ENCODE results near the gene ITGB1.
"Not testable (repeated sequence)": the region's sequence is repeated elsewhere in the genome, so short reads cannot be mapped to it uniquely, and the experiment has no call there.

ITGB1 gene

DNA sequence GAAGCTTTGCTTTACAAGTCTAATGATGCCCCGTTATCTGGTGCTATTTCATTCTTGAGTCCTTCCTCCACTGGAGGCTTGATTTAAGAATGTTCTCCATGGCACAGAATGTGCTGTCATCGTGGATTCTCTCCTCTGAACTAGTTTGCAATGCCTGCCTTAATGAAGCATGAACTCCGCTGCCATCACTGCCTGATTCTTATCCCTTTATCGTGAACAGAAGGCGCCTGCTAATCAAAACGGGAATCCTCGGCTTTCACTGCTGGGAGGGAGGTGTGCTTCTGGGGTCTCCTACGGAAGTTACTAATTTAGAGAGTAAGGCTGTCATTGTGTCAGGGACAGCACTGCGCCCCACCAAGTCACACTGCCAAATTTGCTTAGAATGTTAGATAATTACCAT, 56.2 kb downstream of the ITGB1 start:
- DNase-seq (ENCODE audit: low read depth, low spot score), result no peak
- H3K4me3 ChIP-seq (ENCODE audit: low read length), result no peak overlapping the region

DNA sequence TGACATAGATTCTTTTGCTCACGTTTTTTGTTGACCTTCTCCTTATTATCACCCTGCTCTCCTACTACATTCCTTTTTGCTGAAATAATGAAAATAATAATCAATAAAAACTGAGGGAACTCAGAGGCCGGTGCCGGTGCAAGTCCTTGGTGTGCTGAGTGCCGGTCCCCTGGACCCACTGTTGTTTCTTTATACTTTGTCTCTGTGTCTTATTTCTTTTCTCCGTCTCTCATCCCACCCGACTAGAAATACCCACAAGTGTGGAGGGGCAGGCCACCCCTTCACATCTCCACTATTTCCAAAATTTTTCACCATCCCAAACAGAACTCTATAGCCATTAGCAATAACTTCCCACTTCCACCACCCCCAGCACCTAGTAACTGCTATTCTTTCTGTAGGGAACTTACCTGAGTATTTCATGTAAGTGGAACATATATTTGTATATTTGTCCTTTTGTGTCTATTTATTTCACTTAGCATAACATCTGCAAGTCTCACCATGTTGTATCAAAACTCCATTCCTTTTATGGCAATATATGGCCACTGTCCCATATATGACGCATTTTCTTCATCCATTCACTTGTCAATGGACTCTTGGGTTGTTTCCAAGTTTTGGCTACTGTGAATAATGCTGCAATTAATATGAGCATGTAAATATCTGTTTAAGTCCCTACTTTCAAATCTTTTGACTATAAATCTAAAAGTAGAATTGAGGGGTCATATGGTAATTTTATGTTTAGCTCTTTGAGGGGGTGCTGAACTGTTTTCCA, 62.6 kb downstream of the ITGB1 start:
- not testable (repeated sequence) for DNase-seq (ENCODE audit: low read depth, low spot score); H3K4me3 ChIP-seq (ENCODE audit: low read length)

DNA sequence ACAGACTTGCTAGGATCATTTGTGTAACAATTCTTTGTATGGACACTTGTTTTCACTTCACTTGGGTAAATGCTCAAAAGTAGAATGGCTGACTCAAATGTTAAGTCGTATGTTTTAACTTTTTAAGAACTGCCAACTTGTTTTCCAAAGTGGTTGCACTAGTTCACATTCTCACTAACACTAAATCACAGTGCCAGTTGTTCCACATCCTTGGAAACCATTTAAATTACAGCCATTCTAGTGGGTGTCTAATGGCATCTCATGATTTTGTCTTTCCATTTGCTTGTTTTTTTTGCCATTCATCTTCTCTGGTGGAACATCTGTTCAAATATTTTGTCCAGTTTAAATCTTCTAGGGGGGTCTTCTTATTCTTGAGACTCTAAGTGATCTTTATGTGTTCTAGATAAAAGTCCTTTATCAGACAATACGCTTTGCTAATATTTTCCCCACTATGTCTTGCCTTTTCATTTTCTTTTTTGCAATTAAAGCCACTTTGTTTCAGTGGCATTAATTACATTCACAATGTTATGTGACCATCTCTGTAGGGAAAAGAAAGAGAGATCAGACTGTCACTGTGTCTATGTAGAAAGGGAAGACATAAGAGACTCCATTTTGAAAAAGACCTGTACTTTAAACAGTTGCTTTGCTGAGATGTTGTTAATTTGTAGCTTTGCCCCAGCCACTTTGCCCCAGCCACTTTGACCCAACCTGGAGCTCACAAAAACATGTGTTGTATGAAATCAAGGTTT, 63.9 kb downstream of the ITGB1 start:
- no peak overlapping the region for H3K4me3 ChIP-seq (ENCODE audit: low read length)
- no peak for DNase-seq (ENCODE audit: low read depth, low spot score)

DNA sequence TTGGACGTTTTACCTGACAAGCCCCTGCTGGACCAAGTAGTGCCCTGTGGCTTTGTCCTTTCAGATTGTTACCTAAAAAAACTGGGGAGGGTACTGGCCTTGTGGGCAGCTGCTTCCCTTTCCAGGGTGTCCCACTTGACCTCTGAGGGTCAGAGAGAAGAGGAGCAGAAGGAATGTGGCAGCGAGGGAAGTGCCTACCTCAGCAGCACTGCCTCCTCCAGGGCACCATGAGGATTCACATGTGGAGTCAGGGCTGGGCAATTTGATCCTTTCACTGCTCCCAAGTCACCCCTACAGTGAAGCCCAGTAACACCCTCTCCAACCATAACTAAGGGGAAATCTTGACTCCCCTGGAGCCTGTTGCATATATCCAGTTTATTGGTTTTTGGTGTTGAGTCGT, 64.6 kb downstream of the ITGB1 start:
- no peak for DNase-seq (ENCODE audit: low read depth, low spot score)

DNA sequence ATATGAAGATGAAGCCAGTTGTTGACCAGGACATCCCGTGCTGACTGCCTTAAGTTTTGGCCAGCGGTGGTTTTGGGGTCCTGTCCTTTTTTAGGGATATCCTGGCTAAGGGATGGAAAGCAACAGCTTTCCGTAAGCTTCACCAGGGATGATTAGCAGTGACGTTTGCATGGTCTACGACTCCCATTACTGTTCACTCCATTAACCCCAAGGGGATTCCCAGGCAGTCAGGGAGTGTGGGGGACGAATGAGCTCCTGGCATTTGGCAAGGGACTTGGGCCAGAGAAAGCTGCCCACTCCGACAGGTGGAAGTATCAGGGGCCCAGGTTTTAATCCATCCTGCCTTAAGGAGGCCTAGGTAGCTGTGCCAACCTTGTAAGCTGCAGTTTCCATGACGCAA, 66.8 kb downstream of the ITGB1 start:
- H3K4me3 ChIP-seq (ENCODE audit: low read length), result no peak overlapping the region
- no peak for DNase-seq (ENCODE audit: low read depth, low spot score)

More for the DNA sequence above, 64.6 kb downstream of the ITGB1 start:
- H3K4me3 ChIP-seq (ENCODE audit: low read length), result no peak overlapping the region

DNA sequence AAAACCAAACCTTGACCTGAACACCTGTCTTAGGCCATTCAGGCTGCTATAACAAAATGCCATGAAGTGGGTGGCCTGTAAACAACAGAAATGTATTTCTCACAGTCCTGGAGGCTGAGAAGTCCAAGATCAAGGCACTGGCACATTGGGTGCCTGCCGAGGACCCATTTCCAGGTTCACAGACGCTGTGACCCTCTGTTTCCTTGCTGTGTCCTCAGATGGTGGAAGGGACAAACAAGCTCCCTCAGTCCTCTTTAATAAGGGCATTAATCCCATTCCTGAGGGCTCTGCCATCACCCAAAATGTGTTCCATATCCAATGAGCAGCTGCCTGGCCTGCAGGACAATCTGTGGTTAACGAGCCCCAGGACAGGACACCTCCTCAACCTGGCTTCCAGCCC, 67.6 kb downstream of the ITGB1 start:
- DNase-seq (ENCODE audit: low read depth, low spot score), result no peak
- H3K4me3 ChIP-seq (ENCODE audit: low read length), result no peak overlapping the region

DNA sequence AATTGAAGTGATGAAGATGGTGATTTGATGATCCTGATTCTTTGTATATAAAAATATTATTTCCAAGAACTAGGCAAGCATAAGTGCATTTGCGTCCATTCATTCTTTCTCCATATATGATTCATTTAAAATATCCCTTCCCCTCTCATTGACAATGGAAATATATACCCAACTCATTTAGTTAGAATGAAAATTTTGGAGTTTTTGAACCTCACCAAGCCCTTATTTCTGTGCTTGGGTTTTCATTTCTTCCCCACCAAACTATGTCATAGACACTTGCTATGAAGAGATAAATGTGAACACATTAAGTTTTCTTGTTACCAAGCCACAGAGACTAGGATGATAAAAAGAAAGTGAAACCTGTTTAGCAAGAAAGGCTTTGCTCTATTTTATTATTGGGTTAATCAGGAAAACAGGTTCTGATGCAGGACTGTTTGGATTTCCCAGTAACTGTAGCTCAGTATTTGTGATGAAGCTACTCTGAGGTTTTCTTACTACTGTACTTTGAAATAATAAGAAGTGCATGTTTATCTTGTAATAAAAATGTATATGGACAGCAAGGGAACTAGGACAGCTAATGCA, 68.3 kb downstream of the ITGB1 start:
- no peak overlapping the region for H3K4me3 ChIP-seq (ENCODE audit: low read length)

DNA sequence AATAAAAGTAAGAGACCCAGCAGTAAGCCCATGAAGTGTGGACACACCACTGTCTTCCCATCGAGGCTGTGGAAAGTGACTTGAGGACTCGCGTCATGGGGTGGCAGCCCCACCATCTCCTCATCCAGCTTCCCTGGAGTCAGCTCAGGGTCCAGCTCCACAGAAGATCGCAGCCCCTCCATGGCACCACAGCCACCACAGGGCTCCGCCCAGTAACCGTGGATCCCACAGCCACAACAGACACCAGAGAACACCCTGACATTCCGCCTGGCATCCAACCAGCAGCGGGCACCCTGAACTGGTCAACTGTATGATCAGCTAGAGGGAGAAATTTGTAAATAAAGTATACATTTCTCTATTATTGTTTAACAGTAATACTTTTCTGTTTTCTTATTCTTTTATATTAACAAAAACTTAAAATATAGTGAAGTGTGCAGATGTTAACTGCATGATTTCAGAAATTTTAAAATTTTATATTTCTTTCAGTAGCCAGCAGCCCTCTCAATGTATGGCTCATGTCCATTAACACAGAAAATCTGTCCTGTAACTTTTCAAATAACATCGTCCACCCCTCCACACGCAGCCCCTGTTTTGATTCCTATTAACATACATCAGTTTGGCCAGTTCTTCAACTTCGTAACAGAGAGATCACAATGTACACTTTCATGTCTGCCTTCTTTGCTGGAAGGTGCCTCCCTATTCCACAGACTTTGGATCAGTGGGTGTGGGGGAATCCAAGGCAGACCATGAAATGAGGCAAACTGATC, 69.7 kb downstream of the ITGB1 start:
- DNase-seq (ENCODE audit: low read depth, low spot score), result no peak

More for the DNA sequence above, 68.3 kb downstream of the ITGB1 start:
- no peak for DNase-seq (ENCODE audit: low read depth, low spot score)

DNA sequence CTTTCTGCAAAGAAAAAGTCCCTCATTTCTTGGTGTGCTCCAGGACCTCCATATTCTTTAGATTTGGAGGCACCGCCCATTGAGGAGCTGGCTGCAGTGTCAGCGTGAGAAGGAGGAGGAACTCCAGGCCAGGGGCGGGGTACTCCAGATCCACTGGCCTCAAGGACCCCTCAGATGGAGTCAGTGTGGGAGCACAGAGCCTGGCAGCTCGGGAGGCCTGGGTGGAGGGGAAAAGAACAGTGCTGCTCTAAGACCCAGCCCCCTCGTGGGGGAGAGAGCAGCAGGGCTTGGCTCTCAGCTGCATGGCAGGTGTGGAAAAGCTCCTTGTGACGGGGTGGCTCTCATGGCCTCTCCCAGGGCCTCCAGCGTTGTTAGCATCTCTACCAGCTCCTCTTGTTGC, 70.5 kb downstream of the ITGB1 start:
- DNase-seq (ENCODE audit: low read depth, low spot score), result no peak
- H3K4me3 ChIP-seq (ENCODE audit: low read length), result no peak overlapping the region

More for the DNA sequence above, 69.7 kb downstream of the ITGB1 start:
- H3K4me3 ChIP-seq (ENCODE audit: low read length), result no peak overlapping the region

DNA sequence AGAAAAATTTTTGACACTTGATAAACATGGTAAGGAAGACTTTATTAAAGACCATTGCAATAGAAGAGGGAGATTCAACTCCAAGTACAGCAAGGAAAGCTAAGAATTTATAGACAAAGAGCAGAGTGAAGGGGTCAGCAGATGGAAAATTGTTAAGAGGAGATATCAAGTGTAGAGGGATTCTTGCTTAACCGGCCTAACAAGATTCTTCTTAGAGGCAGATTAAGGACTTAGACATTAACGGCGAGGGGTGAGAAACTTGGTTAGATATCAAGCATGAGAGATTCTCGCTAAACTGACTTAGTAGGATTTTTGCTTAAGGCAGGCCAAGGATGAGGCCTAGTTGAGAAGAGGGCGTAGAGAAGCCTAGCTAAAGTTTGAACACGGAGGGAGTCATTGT, 76.0 kb downstream of the ITGB1 start:
- H3K4me3 ChIP-seq (ENCODE audit: low read length), result no peak overlapping the region
- DNase-seq (ENCODE audit: low read depth, low spot score), result no peak

DNA sequence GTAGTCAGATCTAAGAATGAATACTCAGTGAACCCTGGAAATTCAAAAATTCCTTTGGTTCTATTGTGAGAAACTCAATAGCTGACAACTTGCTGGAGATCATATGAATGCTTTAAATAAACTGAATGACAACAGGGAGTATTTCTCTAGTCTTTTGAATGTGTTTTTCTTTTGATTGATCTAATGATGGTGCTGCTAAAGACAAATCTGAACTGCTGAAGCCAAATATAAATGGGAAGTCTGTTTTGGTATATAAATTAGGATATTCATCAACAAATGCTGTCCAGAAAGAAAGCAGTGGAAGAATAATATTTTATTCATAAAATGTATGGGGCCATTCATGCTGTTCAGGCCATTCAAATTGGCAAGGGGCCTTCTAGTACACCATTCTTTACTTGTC, 79.4 kb downstream of the ITGB1 start:
- DNase-seq (ENCODE audit: low read depth, low spot score), result no peak
- no peak overlapping the region for H3K4me3 ChIP-seq (ENCODE audit: low read length)

DNA sequence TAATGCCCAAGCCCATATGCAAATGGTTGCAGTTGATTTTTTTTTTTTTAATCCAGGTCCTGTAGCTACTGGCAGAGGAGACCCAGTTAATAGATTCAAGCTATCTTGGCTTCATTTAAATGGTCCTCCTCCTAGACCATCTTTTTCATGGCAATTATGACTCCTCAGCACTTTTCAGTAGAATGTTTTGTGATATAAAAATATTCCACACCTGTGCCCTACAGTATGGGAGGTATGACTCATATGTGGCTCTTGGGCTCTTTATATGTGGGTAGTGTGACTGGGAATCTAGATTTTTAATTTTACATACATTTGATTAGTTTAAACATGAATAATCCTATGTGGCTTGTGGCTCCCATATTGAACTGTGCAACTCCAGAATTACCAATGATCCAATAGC, 80.1 kb downstream of the ITGB1 start:
- no peak overlapping the region for H3K4me3 ChIP-seq (ENCODE audit: low read length)
- DNase-seq (ENCODE audit: low read depth, low spot score), result no peak

DNA sequence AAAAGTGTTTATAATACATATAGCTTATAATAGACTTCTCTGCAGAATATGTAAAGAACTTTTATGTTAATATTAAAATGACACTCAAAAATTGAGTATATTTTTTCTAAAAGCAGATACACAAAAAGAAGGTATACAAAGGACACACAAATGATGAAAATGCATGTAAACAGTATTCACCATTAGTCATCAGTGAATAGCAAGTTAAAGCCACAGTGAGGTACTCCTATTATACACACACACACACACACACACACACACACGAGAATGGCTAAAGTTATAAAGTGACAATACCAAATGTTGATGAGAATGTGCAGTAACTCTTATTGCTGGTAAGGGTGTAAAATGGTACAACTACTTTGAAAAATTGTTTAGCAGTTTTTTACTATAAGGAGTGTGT, 92.9 kb downstream of the ITGB1 start:
- no peak for DNase-seq (ENCODE audit: low read depth, low spot score)
- no peak overlapping the region for H3K4me3 ChIP-seq (ENCODE audit: low read length)

DNA sequence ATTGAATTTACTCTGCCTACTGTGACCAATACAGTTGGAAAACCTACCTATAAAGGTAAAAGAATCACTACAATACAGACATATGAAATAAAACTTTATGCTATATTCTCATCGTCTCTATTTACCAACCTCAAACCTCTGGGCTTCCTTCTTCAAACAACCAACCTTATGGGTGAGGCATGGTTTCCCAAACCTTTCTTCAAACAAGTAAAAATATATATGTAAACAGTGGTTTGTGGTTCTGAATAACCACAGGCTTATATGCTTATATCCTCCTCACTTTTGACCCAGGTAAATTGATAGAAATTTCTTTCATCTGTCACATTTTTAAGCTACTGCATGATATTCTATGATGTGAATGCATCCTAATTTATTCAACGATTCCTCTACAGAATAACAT, 103.6 kb downstream of the ITGB1 start:
- peak; percentile 39 for DNase-seq (ENCODE audit: low read depth, low spot score)
- no peak overlapping the region for H3K4me3 ChIP-seq (ENCODE audit: low read length)

DNA sequence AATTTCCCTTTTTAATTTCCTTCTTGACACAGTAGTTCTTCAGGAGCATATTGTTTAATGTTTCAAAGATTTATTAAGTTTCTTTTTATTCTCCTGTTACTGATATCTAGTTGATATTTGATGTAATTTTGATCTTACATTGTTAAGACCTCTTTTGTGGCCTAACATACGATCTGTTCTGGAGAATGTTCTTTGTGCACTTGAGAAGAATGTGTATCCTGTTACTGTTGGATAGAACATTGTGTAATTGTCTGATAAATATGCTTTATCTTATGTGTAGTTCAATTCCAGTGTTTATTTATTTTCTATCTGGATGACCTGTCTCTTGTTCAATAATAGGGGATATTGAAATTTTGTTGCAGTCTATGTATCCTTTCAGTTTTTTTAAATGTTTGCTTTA, 106.7 kb downstream of the ITGB1 start:
- H3K4me3 ChIP-seq (ENCODE audit: low read length), result no peak overlapping the region
- no peak for DNase-seq (ENCODE audit: low read depth, low spot score)

Measured in Jurkat, Clone E6-1 (cell line).